ENCODE results near the gene PRDM15.

The PRDM15 gene

DNA sequence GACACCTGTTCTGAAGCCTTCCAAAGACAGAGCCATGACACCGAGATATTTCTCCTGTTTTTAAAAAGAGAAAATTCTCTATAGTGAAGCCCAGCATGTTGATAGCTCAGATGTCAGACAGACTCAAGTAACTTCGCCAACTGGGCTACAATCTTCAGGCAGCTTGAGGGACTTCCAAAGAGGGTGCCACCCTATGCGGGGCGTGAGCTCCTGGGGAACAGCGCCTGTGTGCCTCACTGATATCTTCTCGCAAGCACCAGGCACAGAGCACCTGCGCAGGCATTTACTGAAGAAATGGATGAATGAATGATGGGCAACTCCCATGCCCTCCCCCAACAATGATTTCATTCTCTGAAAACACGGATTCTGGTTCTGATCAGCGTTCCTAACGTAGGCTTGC is 129.9 kb downstream of the PRDM15 start:
- DNase-seq (ENCODE audit: low read depth, low spot score): no peak

Data from iPS DF 19.7 (cell line).